ENCODE measurements around the gene SPSB3.

The SPSB3 gene

GRCh38 chr16:1770328-1771187 lies 11.8 kb downstream of the SPSB3 start:
- no peaks in the 10 kb centered on the region for H3K36me3 ChIP-seq (ENCODE audit: control insufficient read depth, insufficient read depth, low read length)
- peak overlapping the region; percentile 46 for H3K18ac ChIP-seq (ENCODE audit: low read length)
- no peak overlapping the region for H4K8ac ChIP-seq (ENCODE audit: low read depth, low read length)
- no peak overlapping the region for H4K5ac ChIP-seq (ENCODE audit: low read length)
- H3K9ac ChIP-seq (ENCODE audit: low read length), result peak overlapping the region; percentile 93
- H2BK120ac ChIP-seq (ENCODE audit: low read depth, low read length), result no peak overlapping the region
- peak overlapping the region; percentile 63 for H3K4me3 ChIP-seq (ENCODE audit: low read length)
- H3K23ac ChIP-seq (ENCODE audit: low read length), result no peak overlapping the region
- peaks cover 8% of the 10 kb centered on the region for H3K79me1 ChIP-seq (ENCODE audit: low read length)
- no peak overlapping the region for H2BK5ac ChIP-seq (ENCODE audit: low read length)
- DNase-seq, result peak; percentile 70
- H3K27ac ChIP-seq (ENCODE audit: low read depth, low read length), result no peak overlapping the region
- H3K79me2 ChIP-seq (ENCODE audit: control insufficient read depth, insufficient read depth, low read length), result peaks cover 11% of the 10 kb centered on the region
- WGBS (ENCODE audit: extremely low coverage, insufficient coverage, low lambda C conversion rate), result no CpG with 5 or more reads among the region's 81 CpGs
- H3K4me2 ChIP-seq (ENCODE audit: low read length), result peak overlapping the region; percentile 28
- no peaks in the 10 kb centered on the region for H3K27me3 ChIP-seq (ENCODE audit: insufficient read depth, low read length, poor library complexity)
- H2AK5ac ChIP-seq (ENCODE audit: low read length), result no peak overlapping the region
- peak overlapping the region; percentile 99 for H3K56ac ChIP-seq (ENCODE audit: low read length)
- peak overlapping the region; percentile 40 for H3K4ac ChIP-seq (ENCODE audit: low read depth, low read length)
- H2BK15ac ChIP-seq (replicated peaks; ENCODE audit: low read depth), result no peak overlapping the region
- no peaks in the 10 kb centered on the region for H3K4me1 ChIP-seq (ENCODE audit: control insufficient read depth, low read depth, low read length)

GRCh38 chr16:1769402-1770300 lies 12.7 kb downstream of the SPSB3 start:
- Histone ChIP-seq H3K4me1 (ENCODE audit: control insufficient read depth, low read depth, low read length) (no peaks in the 10 kb centered on the region), H3K27ac (ENCODE audit: low read depth, low read length) (no peak overlapping the region), H2BK5ac (ENCODE audit: low read length) (no peak overlapping the region), H4K5ac (ENCODE audit: low read length) (no peak overlapping the region), H2BK15ac (replicated peaks; ENCODE audit: low read depth) (no peak overlapping the region), H3K18ac (ENCODE audit: low read length) (no peak overlapping the region), H3K4me2 (ENCODE audit: low read length) (no peak overlapping the region), H3K36me3 (ENCODE audit: control insufficient read depth, insufficient read depth, low read length) (no peaks in the 10 kb centered on the region), H3K9ac (ENCODE audit: low read length) (no peak overlapping the region), H3K4ac (ENCODE audit: low read depth, low read length) (no peak overlapping the region), H3K56ac (ENCODE audit: low read length) (no peak overlapping the region), H3K27me3 (ENCODE audit: insufficient read depth, low read length, poor library complexity) (no peaks in the 10 kb centered on the region), H3K23ac (ENCODE audit: low read length) (no peak overlapping the region), H2AK5ac (ENCODE audit: low read length) (no peak overlapping the region), H3K4me3 (ENCODE audit: low read length) (no peak overlapping the region), H3K79me2 (ENCODE audit: control insufficient read depth, insufficient read depth, low read length) (peaks cover 11% of the 10 kb centered on the region), H4K8ac (ENCODE audit: low read depth, low read length) (no peak overlapping the region), H3K79me1 (ENCODE audit: low read length) (peaks cover 7% of the 10 kb centered on the region), H2BK120ac (ENCODE audit: low read depth, low read length) (no peak overlapping the region)
- DNase-seq, result no peak
- no CpG with 5 or more reads among the region's 27 CpGs for whole genome bisulfite sequencing (ENCODE audit: extremely low coverage, insufficient coverage, low lambda C conversion rate)

DNA sequence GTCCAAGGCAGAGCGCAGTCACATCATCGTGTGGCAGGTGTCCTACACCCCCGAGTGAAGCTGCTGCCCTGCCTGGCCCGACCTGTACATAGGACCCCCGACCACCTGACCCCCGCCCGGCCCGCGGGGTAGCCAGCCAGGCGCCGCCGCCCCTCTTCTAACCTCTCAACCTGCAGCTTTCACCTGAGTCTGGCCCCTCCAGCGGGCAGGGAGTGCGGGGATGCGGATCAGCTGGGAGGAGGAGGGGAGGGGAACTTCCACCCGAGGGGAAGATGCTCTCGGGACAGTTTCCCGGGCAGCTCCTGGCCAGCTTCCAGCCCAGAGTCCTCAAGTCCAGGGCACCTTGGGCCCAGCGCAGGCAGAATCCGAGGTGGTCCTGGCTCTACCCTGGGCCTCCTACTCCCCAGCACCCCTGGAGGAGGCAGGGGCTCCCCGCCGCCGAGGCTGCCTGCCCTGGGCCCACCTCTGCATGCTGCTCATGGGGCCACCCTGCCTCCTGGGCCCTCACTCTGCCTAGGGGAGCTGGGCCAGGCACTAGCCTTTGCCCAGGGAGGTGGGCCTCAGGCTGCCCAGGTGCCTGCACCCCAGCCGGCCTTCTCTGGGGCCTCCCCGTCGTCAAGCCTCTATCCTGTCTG lies 13.5 kb downstream of the SPSB3 start:
- Histone ChIP-seq H3K4ac (ENCODE audit: low read depth, low read length) (no peak overlapping the region), H3K9ac (ENCODE audit: low read length) (no peak overlapping the region), H2AK5ac (ENCODE audit: low read length) (no peak overlapping the region), H3K56ac (ENCODE audit: low read length) (no peak overlapping the region), H3K4me2 (ENCODE audit: low read length) (no peak overlapping the region), H3K27ac (ENCODE audit: low read depth, low read length) (no peak overlapping the region), H3K4me1 (ENCODE audit: control insufficient read depth, low read depth, low read length) (no peaks in the 10 kb centered on the region), H3K23ac (ENCODE audit: low read length) (no peak overlapping the region), H4K5ac (ENCODE audit: low read length) (no peak overlapping the region), H2BK5ac (ENCODE audit: low read length) (no peak overlapping the region), H3K18ac (ENCODE audit: low read length) (no peak overlapping the region), H3K79me1 (ENCODE audit: low read length) (peaks cover 3% of the 10 kb centered on the region), H3K79me2 (ENCODE audit: control insufficient read depth, insufficient read depth, low read length) (peaks cover 11% of the 10 kb centered on the region), H3K4me3 (ENCODE audit: low read length) (no peak overlapping the region), H3K36me3 (ENCODE audit: control insufficient read depth, insufficient read depth, low read length) (no peaks in the 10 kb centered on the region), H4K8ac (ENCODE audit: low read depth, low read length) (no peak overlapping the region), H3K27me3 (ENCODE audit: insufficient read depth, low read length, poor library complexity) (no peaks in the 10 kb centered on the region), H2BK120ac (ENCODE audit: low read depth, low read length) (no peak overlapping the region), H2BK15ac (replicated peaks; ENCODE audit: low read depth) (no peak overlapping the region)
- no CpG with 5 or more reads among the region's 26 CpGs for WGBS (ENCODE audit: extremely low coverage, insufficient coverage, low lambda C conversion rate)
- DNase-seq, result no peak

- Histone ChIP-seq H3K4me2 (ENCODE audit: low read length) (no peak overlapping the region), H2AK5ac (ENCODE audit: low read length) (no peak overlapping the region), H3K9ac (ENCODE audit: low read length) (no peak overlapping the region), H2BK120ac (ENCODE audit: low read depth, low read length) (no peak overlapping the region), H3K36me3 (ENCODE audit: control insufficient read depth, insufficient read depth, low read length) (no peaks in the 10 kb centered on the region), H3K27me3 (ENCODE audit: insufficient read depth, low read length, poor library complexity) (no peaks in the 10 kb centered on the region), H3K18ac (ENCODE audit: low read length) (no peak overlapping the region), H3K56ac (ENCODE audit: low read length) (no peak overlapping the region), H4K8ac (ENCODE audit: low read depth, low read length) (no peak overlapping the region), H2BK15ac (replicated peaks; ENCODE audit: low read depth) (no peak overlapping the region), H2BK5ac (ENCODE audit: low read length) (no peak overlapping the region), H3K4me1 (ENCODE audit: control insufficient read depth, low read depth, low read length) (no peaks in the 10 kb centered on the region), H3K4me3 (ENCODE audit: low read length) (no peak overlapping the region), H3K79me2 (ENCODE audit: control insufficient read depth, insufficient read depth, low read length) (peaks cover 11% of the 10 kb centered on the region), H3K4ac (ENCODE audit: low read depth, low read length) (no peak overlapping the region), H3K79me1 (ENCODE audit: low read length) (peaks cover 2% of the 10 kb centered on the region), H4K5ac (ENCODE audit: low read length) (no peak overlapping the region), H3K27ac (ENCODE audit: low read depth, low read length) (no peak overlapping the region), H3K23ac (ENCODE audit: low read length) (no peak overlapping the region)
- DNase-seq, result no peak
- WGBS (ENCODE audit: extremely low coverage, insufficient coverage, low lambda C conversion rate), result no CpG with 5 or more reads among the region's 41 CpGs
Observed at GRCh38 chr16:1768061-1768766, 14.2 kb downstream of the SPSB3 start.

DNA sequence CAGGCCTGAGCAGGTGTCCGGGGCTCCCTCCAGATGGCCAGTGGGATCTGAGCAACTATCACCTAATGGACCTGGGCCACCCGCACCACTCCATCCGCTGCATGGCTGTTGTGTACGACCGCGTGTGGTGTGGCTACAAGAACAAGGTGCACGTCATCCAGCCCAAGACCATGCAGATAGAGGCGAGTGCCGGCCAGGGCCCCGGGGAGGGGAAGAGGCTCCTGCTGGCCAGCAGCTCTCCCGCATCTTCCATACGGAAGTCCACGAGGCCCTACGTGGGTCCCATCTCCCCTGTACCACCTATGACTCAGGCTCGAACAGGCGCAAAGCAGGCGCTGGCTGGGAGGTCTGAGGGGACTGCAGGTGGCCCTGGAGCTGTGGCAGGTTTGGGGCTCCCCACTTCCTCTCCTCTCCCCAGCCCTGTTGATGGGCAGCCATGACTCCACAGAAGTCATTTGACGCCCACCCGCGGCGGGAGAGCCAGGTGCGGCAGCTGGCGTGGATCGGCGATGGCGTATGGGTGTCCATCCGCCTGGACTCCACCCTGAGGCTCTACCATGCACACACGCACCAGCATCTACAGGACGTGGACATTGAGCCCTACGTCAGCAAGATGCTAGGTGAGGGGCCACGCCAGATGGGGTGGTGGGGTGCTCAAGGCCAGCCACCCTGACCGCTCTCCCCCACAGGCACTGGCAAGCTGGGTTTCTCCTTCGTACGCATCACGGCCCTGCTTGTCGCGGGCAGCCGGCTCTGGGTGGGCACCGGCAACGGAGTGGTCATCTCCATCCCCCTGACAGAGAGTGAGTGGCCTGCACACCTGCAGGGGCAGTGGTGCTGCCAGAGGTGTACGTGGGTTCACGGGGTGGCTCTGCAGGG lies 15.0 kb downstream of the SPSB3 start:
- no peak overlapping the region for H3K4ac ChIP-seq (ENCODE audit: low read depth, low read length)
- H3K79me2 ChIP-seq (ENCODE audit: control insufficient read depth, insufficient read depth, low read length), result peaks cover 5% of the 10 kb centered on the region
- H4K8ac ChIP-seq (ENCODE audit: low read depth, low read length), result no peak overlapping the region
- H3K23ac ChIP-seq (ENCODE audit: low read length), result no peak overlapping the region
- H3K18ac ChIP-seq (ENCODE audit: low read length), result no peak overlapping the region
- no peak overlapping the region for H2BK5ac ChIP-seq (ENCODE audit: low read length)
- no peaks in the 10 kb centered on the region for H3K27me3 ChIP-seq (ENCODE audit: insufficient read depth, low read length, poor library complexity)
- H3K4me3 ChIP-seq (ENCODE audit: low read length), result no peak overlapping the region
- H3K36me3 ChIP-seq (ENCODE audit: control insufficient read depth, insufficient read depth, low read length), result no peaks in the 10 kb centered on the region
- no peak overlapping the region for H2BK120ac ChIP-seq (ENCODE audit: low read depth, low read length)
- no peak overlapping the region for H3K27ac ChIP-seq (ENCODE audit: low read depth, low read length)
- no peak overlapping the region for H2AK5ac ChIP-seq (ENCODE audit: low read length)
- WGBS (ENCODE audit: extremely low coverage, insufficient coverage, low lambda C conversion rate), result no CpG with 5 or more reads among the region's 42 CpGs
- no peak overlapping the region for H4K5ac ChIP-seq (ENCODE audit: low read length)
- H3K56ac ChIP-seq (ENCODE audit: low read length), result no peak overlapping the region
- H3K79me1 ChIP-seq (ENCODE audit: low read length), result peaks cover 2% of the 10 kb centered on the region
- no peak overlapping the region for H3K4me2 ChIP-seq (ENCODE audit: low read length)
- no peaks in the 10 kb centered on the region for H3K4me1 ChIP-seq (ENCODE audit: control insufficient read depth, low read depth, low read length)
- DNase-seq, result no peak
- no peak overlapping the region for H3K9ac ChIP-seq (ENCODE audit: low read length)
- no peak overlapping the region for H2BK15ac ChIP-seq (replicated peaks; ENCODE audit: low read depth)

All from mesendoderm (in vitro differentiated cells).